ENCODE data around the gene AGO4.
"Not testable (repeated sequence)": the region's sequence is repeated elsewhere in the genome, so short reads cannot be mapped to it uniquely, and the experiment has no call there.

Gene AGO4

GRCh38 chr1:35885961-35886558 lies 78.2 kb downstream of the AGO4 start:
- H3K4me3 ChIP-seq (IDR thresholded peaks at IDR 0.05; ENCODE audit: insufficient read depth, low read depth, low read length) = no peak overlapping the region

GRCh38 chr1:35886577-35887431 lies 79.0 kb downstream of the AGO4 start:
- no peaks in the 10 kb centered on the region; the same call in 1 of the 2 replicates for H3K79me2 ChIP-seq (ENCODE audit: insufficient read depth, low read depth)
- no peaks in the 10 kb centered on the region for H4K20me1 ChIP-seq (ENCODE audit: insufficient read depth)
- no peak overlapping the region for H3K27ac ChIP-seq
- no peak overlapping the region for H3K9ac ChIP-seq
- no peak overlapping the region for H3K4me3 ChIP-seq (IDR thresholded peaks at IDR 0.05; ENCODE audit: insufficient read depth, low read depth, low read length)
- no peak for TF ChIP-seq CTCF (conservative IDR thresholded peaks at IDR 0.05; ENCODE audit: low read depth, low read length)
- no peaks in the 10 kb centered on the region for H3K27me3 ChIP-seq (ENCODE audit: insufficient read depth, low read depth)
- no peak overlapping the region for H3K4me2 ChIP-seq
- H2AFZ ChIP-seq (ENCODE audit: low read depth) = no peak overlapping the region
- no peaks in the 10 kb centered on the region for H3K36me3 ChIP-seq (ENCODE audit: insufficient read depth)
- peaks cover 23% of the 10 kb centered on the region for H3K4me1 ChIP-seq (ENCODE audit: low read depth, poor library complexity, severe bottlenecking)

More at GRCh38 chr1:35885961-35886558, 78.2 kb downstream of the AGO4 start:
- H3K36me3 ChIP-seq (ENCODE audit: insufficient read depth) = no peaks in the 10 kb centered on the region
- peaks cover 24% of the 10 kb centered on the region for H3K4me1 ChIP-seq (ENCODE audit: low read depth, poor library complexity, severe bottlenecking)
- no peak overlapping the region for H3K27ac ChIP-seq
- H2AFZ ChIP-seq (ENCODE audit: low read depth) = no peak overlapping the region
- no peaks in the 10 kb centered on the region; the same call in 1 of the 2 replicates for H3K79me2 ChIP-seq (ENCODE audit: insufficient read depth, low read depth)
- no peak overlapping the region for H3K4me2 ChIP-seq
- no peaks in the 10 kb centered on the region for H4K20me1 ChIP-seq (ENCODE audit: insufficient read depth)
- TF ChIP-seq CTCF (conservative IDR thresholded peaks at IDR 0.05; ENCODE audit: low read depth, low read length) = no peak
- H3K27me3 ChIP-seq (ENCODE audit: insufficient read depth, low read depth) = no peaks in the 10 kb centered on the region
- no peak overlapping the region for H3K9ac ChIP-seq

- Histone ChIP-seq H4K20me1 (ENCODE audit: insufficient read depth) (no peaks in the 10 kb centered on the region), H3K4me3 (IDR thresholded peaks at IDR 0.05; ENCODE audit: insufficient read depth, low read depth, low read length) (no peak overlapping the region), H2AFZ (ENCODE audit: low read depth) (no peak overlapping the region), H3K27me3 (ENCODE audit: insufficient read depth, low read depth) (no peaks in the 10 kb centered on the region), H3K9ac (no peak overlapping the region), H3K79me2 (ENCODE audit: insufficient read depth, low read depth) (no peaks in the 10 kb centered on the region; the same call in 1 of the 2 replicates), H3K4me1 (ENCODE audit: low read depth, poor library complexity, severe bottlenecking) (peaks cover 23% of the 10 kb centered on the region), H3K4me2 (no peak overlapping the region), H3K36me3 (ENCODE audit: insufficient read depth) (no peaks in the 10 kb centered on the region), H3K27ac (no peak overlapping the region)
- TF ChIP-seq CTCF (conservative IDR thresholded peaks at IDR 0.05; ENCODE audit: low read depth, low read length) = no peak
Observed at GRCh38 chr1:35887508-35887907, 79.7 kb downstream of the AGO4 start.

GRCh38 chr1:35888255-35888654 lies 80.4 kb downstream of the AGO4 start:
- no peak for TF ChIP-seq CTCF (conservative IDR thresholded peaks at IDR 0.05; ENCODE audit: low read depth, low read length)
- H3K27me3 ChIP-seq (ENCODE audit: insufficient read depth, low read depth) = no peaks in the 10 kb centered on the region
- no peaks in the 10 kb centered on the region for H3K36me3 ChIP-seq (ENCODE audit: insufficient read depth)
- H2AFZ ChIP-seq (ENCODE audit: low read depth) = no peak overlapping the region
- no peak overlapping the region for H3K27ac ChIP-seq
- no peak overlapping the region for H3K4me2 ChIP-seq
- H3K9ac ChIP-seq = no peak overlapping the region
- no peaks in the 10 kb centered on the region; the same call in 1 of the 2 replicates for H3K79me2 ChIP-seq (ENCODE audit: insufficient read depth, low read depth)
- peaks cover 23% of the 10 kb centered on the region for H3K4me1 ChIP-seq (ENCODE audit: low read depth, poor library complexity, severe bottlenecking)
- no peaks in the 10 kb centered on the region for H4K20me1 ChIP-seq (ENCODE audit: insufficient read depth)
- H3K4me3 ChIP-seq (IDR thresholded peaks at IDR 0.05; ENCODE audit: insufficient read depth, low read depth, low read length) = no peak overlapping the region

- H3K27ac ChIP-seq; H3K79me2 ChIP-seq (ENCODE audit: insufficient read depth, low read depth); H4K20me1 ChIP-seq (ENCODE audit: insufficient read depth); H3K27me3 ChIP-seq (ENCODE audit: insufficient read depth, low read depth); H3K4me2 ChIP-seq; H3K4me3 ChIP-seq (IDR thresholded peaks at IDR 0.05; ENCODE audit: insufficient read depth, low read depth, low read length); H2AFZ ChIP-seq (ENCODE audit: low read depth); H3K36me3 ChIP-seq (ENCODE audit: insufficient read depth); H3K9ac ChIP-seq: not testable (repeated sequence)
- peaks cover 19% of the 10 kb centered on the region for H3K4me1 ChIP-seq (ENCODE audit: low read depth, poor library complexity, severe bottlenecking)
Observed at GRCh38 chr1:35888981-35889380, 81.2 kb downstream of the AGO4 start.

Data from KMS-11 (cell line).